Activated CD4-positive, alpha-beta T cell treated with anti-CD3 and anti-CD28 coated beads, Interleukin-2, amount 10 ng/mL, durations not matched to agents 7 days and 5 days (primary cell): ENCODE results near the gene ANKRD28. TPM values are rescaled to one million over a fixed set of nuclear protein-coding genes. Genes with fewer than 3 reads are reported as not detected.
"Not testable (repeated sequence)": the region's sequence is repeated elsewhere in the genome, so short reads cannot be mapped to it uniquely, and the experiment has no call there.

Experiments used
- CTCF ChIA-PET: fragments of 350-600 bp; sonication (Branson Sonifier 250); formaldehyde crosslinking; loops from one replicate; lab custom pipeline; 2021; ENCODE audit warnings: antibody characterized with exemption; lab: Charles Lee
- POLR2A ChIA-PET: fragments of 350-600 bp; sonication (Branson Sonifier 250); formaldehyde crosslinking; loops from one replicate; lab custom pipeline; 2021; ENCODE audit warnings: antibody characterized with exemption; lab: Charles Lee
- DNase-seq: peaks from one replicate; pipeline ENCODE4 v3.0.0-alpha.2; 2020
- H3K27ac Mint-ChIP-seq: one replicate; pipeline ENCODE4 v1.8.0; 2021; ENCODE audit warnings: mild to moderate bottlenecking, moderate library complexity, mixed read lengths
- H3K27me3 Mint-ChIP-seq: one replicate; pipeline ENCODE4 v1.8.0; 2021; ENCODE audit warnings: mixed read lengths
- H3K36me3 Mint-ChIP-seq: one replicate; pipeline ENCODE4 v1.8.0; 2021; ENCODE audit warnings: low read depth, mixed read lengths
- H3K4me1 Mint-ChIP-seq: one replicate; pipeline ENCODE4 v1.8.0; 2021; ENCODE audit warnings: mixed read lengths
- H3K4me3 Mint-ChIP-seq: one replicate; pipeline ENCODE4 v1.8.0; 2021; ENCODE audit warnings: mild to moderate bottlenecking, moderate library complexity, mixed read lengths
- H3K9me3 Mint-ChIP-seq: one replicate; pipeline ENCODE4 v1.8.0; 2021; ENCODE audit warnings: mixed read lengths
- total RNA-seq, 2 experiments: library from RNA; stranded (reverse); gene quantifications; one replicate each; pipeline ENCODE4 v1.2.3, GENCODE V29; 2021

The ANKRD28 gene
- total RNA-seq, 2 experiments from 2014 or later, result 33.9 to 39.0 TPM

GRCh38 chr3:15819043-15819442 lies 21.3 kb upstream of the ANKRD28 start:
- Mint-ChIP-seq H3K4me3 (no peak overlapping the region), H3K27ac (no peak overlapping the region), H3K4me1 (peaks cover 28% of the 10 kb centered on the region), H3K9me3 (no peaks in the 10 kb centered on the region), H3K36me3 (no peaks in the 10 kb centered on the region), H3K27me3 (no peaks in the 10 kb centered on the region)
- ChIA-PET CTCF (interaction anchor here (1.0 kb wide), 1 partner anchor 429 kb away, joined by 3 read pairs; no protein-coding TSS in a partner anchor), POLR2A (no interaction called here)
- no peak for DNase-seq

- Mint-ChIP-seq H3K4me3 (no peak overlapping the region), H3K36me3 (no peaks in the 10 kb centered on the region), H3K27ac (no peak overlapping the region), H3K4me1 (peaks cover 40% of the 10 kb centered on the region), H3K9me3 (no peaks in the 10 kb centered on the region), H3K27me3 (no peaks in the 10 kb centered on the region)
- POLR2A ChIA-PET, result no interaction called here
- no peak for DNase-seq
- CTCF ChIA-PET, result interaction anchor here (0.6 kb wide), 1 partner anchor 385 kb away, joined by 4 read pairs; no protein-coding TSS in a partner anchor
Observed at GRCh38 chr3:15815696-15816095, 17.9 kb upstream of the ANKRD28 start.

GRCh38 chr3:15813079-15813478 lies 15.3 kb upstream of the ANKRD28 start:
- H3K27me3 Mint-ChIP-seq, H3K4me3 Mint-ChIP-seq, H3K9me3 Mint-ChIP-seq, H3K27ac Mint-ChIP-seq, DNase-seq, H3K36me3 Mint-ChIP-seq, POLR2A ChIA-PET: not testable (repeated sequence)
- H3K4me1 Mint-ChIP-seq, result peaks cover 51% of the 10 kb centered on the region
- CTCF ChIA-PET, result interaction anchor here (0.6 to 1.8 kb wide), 2 partner anchors 161 to 186 kb away, joined by 3 to 9 read pairs; no protein-coding TSS in a partner anchor

GRCh38 chr3:15812183-15812582 lies 14.4 kb upstream of the ANKRD28 start:
- no peaks in the 10 kb centered on the region for H3K9me3 Mint-ChIP-seq
- ChIA-PET CTCF (interaction anchor here (0.6 to 1.8 kb wide), 3 partner anchors 160 to 185 kb away, joined by 3 to 9 read pairs (median 4); no protein-coding TSS in a partner anchor), POLR2A (interaction anchor here (0.6 kb wide), 1 partner anchor 474 kb away, joined by 3 read pairs; no protein-coding TSS in a partner anchor)
- H3K4me3 Mint-ChIP-seq, result no peak overlapping the region
- no peak for DNase-seq
- H3K27me3 Mint-ChIP-seq, result no peaks in the 10 kb centered on the region
- peaks cover 9% of the 10 kb centered on the region for H3K36me3 Mint-ChIP-seq
- H3K4me1 Mint-ChIP-seq, result peaks cover 44% of the 10 kb centered on the region
- H3K27ac Mint-ChIP-seq, result peak overlapping the region; percentile 71

GRCh38 chr3:15810702-15811101 lies 12.9 kb upstream of the ANKRD28 start:
- POLR2A ChIA-PET, result no interaction called here
- peaks cover 37% of the 10 kb centered on the region for H3K4me1 Mint-ChIP-seq
- H3K27ac Mint-ChIP-seq, result peak overlapping the region; percentile 16
- DNase-seq, result no peak
- H3K9me3 Mint-ChIP-seq, result no peaks in the 10 kb centered on the region
- CTCF ChIA-PET, result interaction anchor here (0.6 to 1.7 kb wide), 6 partner anchors 9 to 204 kb away, joined by 3 to 6 read pairs (median 4); no protein-coding TSS in a partner anchor
- H3K36me3 Mint-ChIP-seq, result peaks cover 9% of the 10 kb centered on the region
- no peak overlapping the region for H3K4me3 Mint-ChIP-seq
- H3K27me3 Mint-ChIP-seq, result no peaks in the 10 kb centered on the region

- ChIA-PET CTCF (interaction anchor here (0.8 to 1.8 kb wide), 3 partner anchors 12 to 208 kb away, joined by 3 to 9 read pairs (median 6); partner anchors contain the start of genes BTD and HACL1), POLR2A (interaction anchor here (0.6 kb wide), 1 partner anchor 174 kb away, joined by 3 read pairs; no protein-coding TSS in a partner anchor)
- no peaks in the 10 kb centered on the region for H3K27me3 Mint-ChIP-seq
- H3K9me3 Mint-ChIP-seq, result no peaks in the 10 kb centered on the region
- H3K27ac Mint-ChIP-seq, result no peak overlapping the region
- no peak overlapping the region for H3K4me3 Mint-ChIP-seq
- no peak for DNase-seq
- H3K36me3 Mint-ChIP-seq, result peaks cover 11% of the 10 kb centered on the region
- peaks cover 42% of the 10 kb centered on the region for H3K4me1 Mint-ChIP-seq
Observed at GRCh38 chr3:15809313-15809712, 11.5 kb upstream of the ANKRD28 start.

GRCh38 chr3:15808679-15809310 lies 11.0 kb upstream of the ANKRD28 start:
- Mint-ChIP-seq H3K9me3 (no peaks in the 10 kb centered on the region), H3K4me1 (peaks cover 42% of the 10 kb centered on the region)
- CTCF ChIA-PET, result interaction anchor here (1.0 to 1.8 kb wide), 3 partner anchors 12 to 179 kb away, joined by 3 to 9 read pairs (median 6); no protein-coding TSS in a partner anchor

GRCh38 chr3:15805756-15806266 lies 8.0 kb upstream of the ANKRD28 start:
- H3K36me3 Mint-ChIP-seq, result peaks cover 23% of the 10 kb centered on the region
- H3K27me3 Mint-ChIP-seq, result no peaks in the 10 kb centered on the region
- H3K9me3 Mint-ChIP-seq, result peaks cover 8% of the 10 kb centered on the region
- H3K4me1 Mint-ChIP-seq, result peaks cover 58% of the 10 kb centered on the region
- DNase-seq, result no peak
- H3K4me3 Mint-ChIP-seq, result no peak overlapping the region
- H3K27ac Mint-ChIP-seq, result no peak overlapping the region
- CTCF ChIA-PET, result interaction anchor here (0.6 to 1.3 kb wide), 3 partner anchors 9 to 27 kb away, joined by 4 to 7 read pairs (median 4); no protein-coding TSS in a partner anchor
- POLR2A ChIA-PET, result no interaction called here

More at GRCh38 chr3:15808679-15809310, 11.0 kb upstream of the ANKRD28 start:
- peaks cover 13% of the 10 kb centered on the region for H3K36me3 Mint-ChIP-seq
- H3K4me3 Mint-ChIP-seq, result no peak overlapping the region
- POLR2A ChIA-PET, result interaction anchor here (0.6 kb wide), 1 partner anchor 173 kb away, joined by 3 read pairs; no protein-coding TSS in a partner anchor
- DNase-seq, result no peak
- no peak overlapping the region for H3K27ac Mint-ChIP-seq
- no peaks in the 10 kb centered on the region for H3K27me3 Mint-ChIP-seq

GRCh38 chr3:15804553-15805095 lies 6.8 kb upstream of the ANKRD28 start:
- Mint-ChIP-seq H3K27me3 (no peaks in the 10 kb centered on the region), H3K36me3 (peaks cover 24% of the 10 kb centered on the region), H3K27ac (peak overlapping the region; percentile 50), H3K9me3 (peaks cover 8% of the 10 kb centered on the region), H3K4me3 (no peak overlapping the region), H3K4me1 (peaks cover 61% of the 10 kb centered on the region)
- CTCF ChIA-PET, result no interaction called here
- DNase-seq, result peak; percentile 22
- POLR2A ChIA-PET, result no interaction called here

GRCh38 chr3:15803921-15804320 lies 6.1 kb upstream of the ANKRD28 start:
- H3K36me3 Mint-ChIP-seq, result peaks cover 24% of the 10 kb centered on the region
- ChIA-PET POLR2A (no interaction called here), CTCF (no interaction called here)
- H3K27me3 Mint-ChIP-seq, result no peaks in the 10 kb centered on the region
- peaks cover 8% of the 10 kb centered on the region for H3K9me3 Mint-ChIP-seq
- H3K27ac Mint-ChIP-seq, result no peak overlapping the region
- H3K4me3 Mint-ChIP-seq, result no peak overlapping the region
- H3K4me1 Mint-ChIP-seq, result peaks cover 59% of the 10 kb centered on the region
- DNase-seq, result no peak

- Mint-ChIP-seq H3K4me3 (no peak overlapping the region), H3K36me3 (peaks cover 19% of the 10 kb centered on the region), H3K4me1 (peaks cover 80% of the 10 kb centered on the region), H3K27me3 (no peaks in the 10 kb centered on the region), H3K27ac (peak overlapping the region; percentile 44), H3K9me3 (peaks cover 8% of the 10 kb centered on the region)
- POLR2A ChIA-PET, result no interaction called here
- no peak for DNase-seq
- CTCF ChIA-PET, result interaction anchor here (0.6 to 1.1 kb wide), 3 partner anchors 10 to 119 kb away, joined by 3 read pairs; no protein-coding TSS in a partner anchor
Observed at GRCh38 chr3:15801298-15801697, 3.5 kb upstream of the ANKRD28 start.

GRCh38 chr3:15800780-15801179 lies 3.0 kb upstream of the ANKRD28 start:
- Mint-ChIP-seq H3K4me1 (peaks cover 80% of the 10 kb centered on the region), H3K36me3 (peaks cover 19% of the 10 kb centered on the region), H3K9me3 (peaks cover 8% of the 10 kb centered on the region), H3K27me3 (no peaks in the 10 kb centered on the region), H3K4me3 (no peak overlapping the region), H3K27ac (peak overlapping the region; percentile 44)
- ChIA-PET CTCF (interaction anchor here (1.5 kb wide), 1 partner anchor 13 kb away, joined by 4 read pairs; no protein-coding TSS in a partner anchor), POLR2A (no interaction called here)
- DNase-seq, result no peak
